Measurements from ENCODE around the gene ITM2B. TPM values are rescaled to one million over a fixed set of nuclear protein-coding genes. Genes with fewer than 3 reads are reported as not detected.

ITM2B gene
- total and polyA plus RNA-seq, 4 donors, result 114 to 379 (median 202) TPM

DNA sequence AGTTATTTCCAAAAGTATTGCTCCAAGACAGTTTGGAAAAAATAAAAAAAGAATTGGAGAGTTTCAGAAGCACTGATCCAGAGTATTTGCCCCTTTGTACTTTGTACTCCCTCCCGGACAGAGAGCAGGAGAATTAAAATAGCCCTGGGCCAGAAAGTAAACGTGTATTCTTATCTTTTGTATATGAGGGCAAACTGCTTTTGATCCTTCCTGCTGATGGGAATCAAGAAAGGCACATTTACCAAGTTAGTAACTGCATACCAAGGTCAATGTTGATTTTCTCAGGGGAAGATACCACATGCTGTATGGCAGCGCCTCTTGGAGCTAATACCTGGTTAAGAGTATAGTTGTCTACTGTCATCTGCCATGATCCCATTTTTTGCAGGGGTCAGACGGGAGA is 59.6 kb downstream of the ITM2B start:
- H3K4me1 ChIP-seq (ENCODE audit: control insufficient read depth in 4 of 4, insufficient read depth in 4 of 4, low read length in 3 of 4), result peaks cover 2 to 16% (median 13%) of the 10 kb centered on the region in 4 donors
- H3K4me3 ChIP-seq (ENCODE audit: low read depth in 1 of 3, low read length in 3 of 3), result no peak overlapping the region
- no peak overlapping the region for H3K27ac ChIP-seq (ENCODE audit: low read depth in 1 of 2, low read length in 2 of 2)
- no peaks in the 10 kb centered on the region for H3K9me3 ChIP-seq (ENCODE audit: control insufficient read depth in 4 of 4, low read length in 3 of 4)
- no peak overlapping the region for H3K9ac ChIP-seq (ENCODE audit: low read depth in 1 of 2, low read length in 2 of 2)
- H3K36me3 ChIP-seq (ENCODE audit: control insufficient read depth in 4 of 4, insufficient read depth in 3 of 4, low read depth in 1 of 4, low read length in 3 of 4), result no peaks in the 10 kb centered on the region
- no peak for DNase-seq (ENCODE audit: low spot score)
- peak; percentile 22 to 26 for TF ChIP-seq JUND (IDR thresholded peaks at IDR 0.05)
- TF ChIP-seq RAD21 (IDR thresholded peaks at IDR 0.05), result no peak
- peak; percentile 97 to 98 for TF ChIP-seq HNF4A (conservative IDR thresholded peaks at IDR 0.05)
- TF ChIP-seq, protein P1, sequence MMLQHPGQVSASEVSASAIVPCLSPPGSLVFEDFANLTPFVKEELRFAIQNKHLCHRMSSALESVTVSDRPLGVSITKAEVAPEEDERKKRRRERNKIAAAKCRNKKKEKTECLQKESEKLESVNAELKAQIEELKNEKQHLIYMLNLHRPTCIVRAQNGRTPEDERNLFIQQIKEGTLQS (IDR thresholded peaks at IDR 0.05), result no peak
- TF ChIP-seq, protein P2, sequence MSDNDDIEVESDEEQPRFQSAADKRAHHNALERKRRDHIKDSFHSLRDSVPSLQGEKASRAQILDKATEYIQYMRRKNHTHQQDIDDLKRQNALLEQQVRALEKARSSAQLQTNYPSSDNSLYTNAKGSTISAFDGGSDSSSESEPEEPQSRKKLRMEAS (IDR thresholded peaks at IDR 0.05), result peak; percentile 46
- peak; percentile 32 for TF ChIP-seq FOXA2 (IDR thresholded peaks at IDR 0.05)
- TF ChIP-seq, protein P3, sequence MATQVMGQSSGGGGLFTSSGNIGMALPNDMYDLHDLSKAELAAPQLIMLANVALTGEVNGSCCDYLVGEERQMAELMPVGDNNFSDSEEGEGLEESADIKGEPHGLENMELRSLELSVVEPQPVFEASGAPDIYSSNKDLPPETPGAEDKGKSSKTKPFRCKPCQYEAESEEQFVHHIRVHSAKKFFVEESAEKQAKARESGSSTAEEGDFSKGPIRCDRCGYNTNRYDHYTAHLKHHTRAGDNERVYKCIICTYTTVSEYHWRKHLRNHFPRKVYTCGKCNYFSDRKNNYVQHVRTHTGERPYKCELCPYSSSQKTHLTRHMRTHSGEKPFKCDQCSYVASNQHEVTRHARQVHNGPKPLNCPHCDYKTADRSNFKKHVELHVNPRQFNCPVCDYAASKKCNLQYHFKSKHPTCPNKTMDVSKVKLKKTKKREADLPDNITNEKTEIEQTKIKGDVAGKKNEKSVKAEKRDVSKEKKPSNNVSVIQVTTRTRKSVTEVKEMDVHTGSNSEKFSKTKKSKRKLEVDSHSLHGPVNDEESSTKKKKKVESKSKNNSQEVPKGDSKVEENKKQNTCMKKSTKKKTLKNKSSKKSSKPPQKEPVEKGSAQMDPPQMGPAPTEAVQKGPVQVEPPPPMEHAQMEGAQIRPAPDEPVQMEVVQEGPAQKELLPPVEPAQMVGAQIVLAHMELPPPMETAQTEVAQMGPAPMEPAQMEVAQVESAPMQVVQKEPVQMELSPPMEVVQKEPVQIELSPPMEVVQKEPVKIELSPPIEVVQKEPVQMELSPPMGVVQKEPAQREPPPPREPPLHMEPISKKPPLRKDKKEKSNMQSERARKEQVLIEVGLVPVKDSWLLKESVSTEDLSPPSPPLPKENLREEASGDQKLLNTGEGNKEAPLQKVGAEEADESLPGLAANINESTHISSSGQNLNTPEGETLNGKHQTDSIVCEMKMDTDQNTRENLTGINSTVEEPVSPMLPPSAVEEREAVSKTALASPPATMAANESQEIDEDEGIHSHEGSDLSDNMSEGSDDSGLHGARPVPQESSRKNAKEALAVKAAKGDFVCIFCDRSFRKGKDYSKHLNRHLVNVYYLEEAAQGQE (IDR thresholded peaks at IDR 0.05), result peak; percentile 49
- peak; percentile 77 for TF ChIP-seq SP1 (IDR thresholded peaks at IDR 0.05)
- TF ChIP-seq NR2F2 (IDR thresholded peaks at IDR 0.05), result no peak
- TF ChIP-seq, protein P4, sequence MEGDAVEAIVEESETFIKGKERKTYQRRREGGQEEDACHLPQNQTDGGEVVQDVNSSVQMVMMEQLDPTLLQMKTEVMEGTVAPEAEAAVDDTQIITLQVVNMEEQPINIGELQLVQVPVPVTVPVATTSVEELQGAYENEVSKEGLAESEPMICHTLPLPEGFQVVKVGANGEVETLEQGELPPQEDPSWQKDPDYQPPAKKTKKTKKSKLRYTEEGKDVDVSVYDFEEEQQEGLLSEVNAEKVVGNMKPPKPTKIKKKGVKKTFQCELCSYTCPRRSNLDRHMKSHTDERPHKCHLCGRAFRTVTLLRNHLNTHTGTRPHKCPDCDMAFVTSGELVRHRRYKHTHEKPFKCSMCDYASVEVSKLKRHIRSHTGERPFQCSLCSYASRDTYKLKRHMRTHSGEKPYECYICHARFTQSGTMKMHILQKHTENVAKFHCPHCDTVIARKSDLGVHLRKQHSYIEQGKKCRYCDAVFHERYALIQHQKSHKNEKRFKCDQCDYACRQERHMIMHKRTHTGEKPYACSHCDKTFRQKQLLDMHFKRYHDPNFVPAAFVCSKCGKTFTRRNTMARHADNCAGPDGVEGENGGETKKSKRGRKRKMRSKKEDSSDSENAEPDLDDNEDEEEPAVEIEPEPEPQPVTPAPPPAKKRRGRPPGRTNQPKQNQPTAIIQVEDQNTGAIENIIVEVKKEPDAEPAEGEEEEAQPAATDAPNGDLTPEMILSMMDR (IDR thresholded peaks at IDR 0.05; ENCODE audit: low read depth, low read length, missing input control), result no peak
- TF ChIP-seq EGR1 (IDR thresholded peaks at IDR 0.05; ENCODE audit: low read depth in 2 of 2), result no peak
- TF ChIP-seq, protein P5, sequence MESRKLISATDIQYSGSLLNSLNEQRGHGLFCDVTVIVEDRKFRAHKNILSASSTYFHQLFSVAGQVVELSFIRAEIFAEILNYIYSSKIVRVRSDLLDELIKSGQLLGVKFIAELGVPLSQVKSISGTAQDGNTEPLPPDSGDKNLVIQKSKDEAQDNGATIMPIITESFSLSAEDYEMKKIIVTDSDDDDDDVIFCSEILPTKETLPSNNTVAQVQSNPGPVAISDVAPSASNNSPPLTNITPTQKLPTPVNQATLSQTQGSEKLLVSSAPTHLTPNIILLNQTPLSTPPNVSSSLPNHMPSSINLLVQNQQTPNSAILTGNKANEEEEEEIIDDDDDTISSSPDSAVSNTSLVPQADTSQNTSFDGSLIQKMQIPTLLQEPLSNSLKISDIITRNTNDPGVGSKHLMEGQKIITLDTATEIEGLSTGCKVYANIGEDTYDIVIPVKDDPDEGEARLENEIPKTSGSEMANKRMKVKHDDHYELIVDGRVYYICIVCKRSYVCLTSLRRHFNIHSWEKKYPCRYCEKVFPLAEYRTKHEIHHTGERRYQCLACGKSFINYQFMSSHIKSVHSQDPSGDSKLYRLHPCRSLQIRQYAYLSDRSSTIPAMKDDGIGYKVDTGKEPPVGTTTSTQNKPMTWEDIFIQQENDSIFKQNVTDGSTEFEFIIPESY (IDR thresholded peaks at IDR 0.05), result peak; percentile 41
- no peak for TF ChIP-seq GABPA (IDR thresholded peaks at IDR 0.05 in 1 of 2, conservative IDR thresholded peaks at IDR 0.05 in 1 of 2)
- TF ChIP-seq TAF1 (conservative IDR thresholded peaks at IDR 0.05), result no peak
- no peak for TF ChIP-seq FOXA1 (IDR thresholded peaks at IDR 0.05)
- no peak for TF ChIP-seq YY1 (IDR thresholded peaks at IDR 0.05)
- peak; percentile 27 to 61 for TF ChIP-seq RXRA (IDR thresholded peaks at IDR 0.05)
- TF ChIP-seq HNF4G (IDR thresholded peaks at IDR 0.05), result peak; percentile 51
- H3K27me3 ChIP-seq (ENCODE audit: control insufficient read depth in 4 of 4, insufficient read depth in 4 of 4, low read length in 3 of 4), result no peaks in the 10 kb centered on the region
- 57% methylated on average over 4 of the region's 4 CpGs for WGBS
